ENCODE data around the gene TUBGCP6.

Gene TUBGCP6

DNA sequence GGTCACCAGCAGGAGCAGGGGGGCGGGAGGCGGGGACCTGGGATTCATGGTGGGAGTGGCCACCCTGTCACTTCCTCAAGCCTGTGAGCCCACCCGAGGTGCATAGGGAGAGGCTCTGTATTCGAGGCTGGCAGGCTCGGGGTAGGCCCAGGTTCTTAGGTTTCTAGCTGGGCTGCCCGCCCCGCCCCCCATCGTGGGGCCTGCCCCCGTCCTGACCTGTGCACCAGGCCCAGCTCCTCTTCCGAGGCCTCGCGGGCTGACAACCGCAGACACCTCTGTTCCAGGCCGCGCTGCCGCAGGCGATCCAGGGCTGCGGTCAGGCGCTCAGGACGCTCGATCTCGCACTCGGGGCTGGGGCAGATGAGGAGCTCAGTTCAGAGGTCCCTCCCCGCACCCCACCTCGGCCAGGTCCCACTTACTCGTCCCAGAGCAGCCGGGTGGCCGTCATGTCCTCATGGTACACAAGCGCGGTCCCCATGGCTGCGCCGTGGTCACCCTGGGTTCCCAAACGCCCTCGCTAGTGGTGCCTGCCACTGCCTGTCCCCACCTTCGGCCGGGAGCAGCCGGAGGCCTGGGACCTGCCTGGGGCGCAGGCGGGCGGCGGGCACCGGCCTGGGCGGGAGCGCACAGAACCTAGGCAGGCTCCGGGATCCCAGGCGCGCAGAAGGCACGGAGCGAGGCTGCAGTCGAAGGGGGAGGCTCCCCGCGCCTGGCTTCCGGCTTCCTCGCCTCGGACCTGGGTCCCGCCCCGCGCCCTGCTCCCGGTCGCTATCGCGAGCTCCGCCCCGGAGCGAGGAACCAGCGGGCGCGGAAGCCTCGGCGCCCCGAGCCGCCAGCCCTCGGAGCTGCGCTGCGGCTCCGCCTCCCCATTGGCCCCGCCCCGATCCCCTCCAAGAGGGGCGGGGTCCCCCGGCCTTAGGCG, 6.0 kb upstream of the TUBGCP6 start, which contains the start of gene HDAC10:
Gene HDAC10, minus strand, starts transcription at position 711 of the 922 bp plus-strand sequence. Its CDS starts 233 bp downstream, at position 478.
- peak within 1 kb of the TSS; percentile 92 for H3K27ac ChIP-seq
- TF ChIP-seq, protein P1, sequence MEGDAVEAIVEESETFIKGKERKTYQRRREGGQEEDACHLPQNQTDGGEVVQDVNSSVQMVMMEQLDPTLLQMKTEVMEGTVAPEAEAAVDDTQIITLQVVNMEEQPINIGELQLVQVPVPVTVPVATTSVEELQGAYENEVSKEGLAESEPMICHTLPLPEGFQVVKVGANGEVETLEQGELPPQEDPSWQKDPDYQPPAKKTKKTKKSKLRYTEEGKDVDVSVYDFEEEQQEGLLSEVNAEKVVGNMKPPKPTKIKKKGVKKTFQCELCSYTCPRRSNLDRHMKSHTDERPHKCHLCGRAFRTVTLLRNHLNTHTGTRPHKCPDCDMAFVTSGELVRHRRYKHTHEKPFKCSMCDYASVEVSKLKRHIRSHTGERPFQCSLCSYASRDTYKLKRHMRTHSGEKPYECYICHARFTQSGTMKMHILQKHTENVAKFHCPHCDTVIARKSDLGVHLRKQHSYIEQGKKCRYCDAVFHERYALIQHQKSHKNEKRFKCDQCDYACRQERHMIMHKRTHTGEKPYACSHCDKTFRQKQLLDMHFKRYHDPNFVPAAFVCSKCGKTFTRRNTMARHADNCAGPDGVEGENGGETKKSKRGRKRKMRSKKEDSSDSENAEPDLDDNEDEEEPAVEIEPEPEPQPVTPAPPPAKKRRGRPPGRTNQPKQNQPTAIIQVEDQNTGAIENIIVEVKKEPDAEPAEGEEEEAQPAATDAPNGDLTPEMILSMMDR (IDR thresholded peaks at IDR 0.05) = no peak
- no peak for TF ChIP-seq ZFX (IDR thresholded peaks at IDR 0.05; ENCODE audit: borderline replicate concordance)

DNA sequence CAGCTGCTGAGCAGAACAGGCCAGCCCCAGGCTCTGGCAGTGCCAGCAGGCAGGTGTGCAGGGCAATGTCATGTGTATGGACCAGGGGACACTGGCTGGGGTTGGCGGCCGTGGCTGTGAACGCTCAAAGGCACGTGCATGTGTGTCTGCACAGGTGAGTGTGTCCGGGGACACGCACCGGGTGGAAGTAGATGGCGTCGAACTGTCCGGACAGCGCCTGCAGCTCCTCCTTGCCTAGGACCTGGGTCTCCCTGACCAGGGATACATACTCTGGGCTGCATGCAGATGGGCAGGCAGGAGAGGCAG, 5.4 kb upstream of the TUBGCP6 start:
- no peak for TF ChIP-seq ZFX (IDR thresholded peaks at IDR 0.05; ENCODE audit: borderline replicate concordance)
- TF ChIP-seq, protein P1 (IDR thresholded peaks at IDR 0.05) = no peak
- H3K27ac ChIP-seq = peak overlapping the region; percentile 92

- peak overlapping the region; percentile 92 for H3K27ac ChIP-seq
- no peak for TF ChIP-seq ZFX (IDR thresholded peaks at IDR 0.05; ENCODE audit: borderline replicate concordance)
- TF ChIP-seq, protein P1 (IDR thresholded peaks at IDR 0.05) = no peak
These were observed 4.8 kb upstream of the TUBGCP6 start for GRCh38 chr22:50249341-50250248.

DNA sequence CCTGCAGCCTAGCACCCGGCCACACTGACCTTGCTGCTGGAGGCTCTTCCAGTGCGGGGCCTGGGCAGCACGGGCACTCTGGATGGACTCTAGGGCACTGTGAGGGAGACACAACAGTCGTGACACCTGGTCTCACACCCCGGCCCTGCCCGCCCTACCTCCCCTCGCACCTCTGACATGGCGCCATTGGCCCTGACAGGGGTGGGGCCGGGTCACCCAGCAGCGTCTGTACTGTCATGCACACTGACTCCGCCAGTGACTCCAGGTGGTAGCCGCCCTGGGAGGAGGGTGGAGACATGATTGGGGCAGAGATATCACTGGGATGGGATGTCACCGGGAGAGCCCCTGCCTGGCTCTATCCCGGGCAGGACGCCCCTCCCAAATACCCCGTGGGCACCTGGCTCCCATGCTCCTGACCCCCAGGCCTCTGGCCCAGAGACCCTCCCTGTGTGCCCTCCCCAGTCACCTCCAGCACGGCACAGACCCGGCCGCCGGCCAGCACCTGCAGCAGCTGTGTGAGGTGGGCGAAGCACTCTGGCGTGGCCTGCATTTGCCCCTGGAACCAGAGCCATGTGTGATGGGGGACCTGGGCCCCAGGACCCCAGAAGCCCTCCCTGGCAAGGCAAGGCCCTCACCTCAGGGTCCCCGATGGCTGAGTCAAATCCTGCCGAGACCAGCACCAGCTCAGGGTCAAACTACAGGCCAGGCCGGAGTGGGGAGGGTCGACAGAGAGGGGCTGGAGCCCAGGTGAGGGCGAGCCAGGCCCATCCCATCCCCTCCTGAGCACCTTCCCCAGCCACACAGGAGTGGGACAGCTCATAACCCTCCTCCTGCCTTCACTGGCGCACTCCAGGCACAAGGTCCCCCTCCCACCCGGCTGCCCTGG, 3.6 kb upstream of the TUBGCP6 start:
- TF ChIP-seq, protein P1 (IDR thresholded peaks at IDR 0.05) = no peak
- TF ChIP-seq ZFX (IDR thresholded peaks at IDR 0.05; ENCODE audit: borderline replicate concordance) = no peak
- H3K27ac ChIP-seq = peak overlapping the region; percentile 92

- peak overlapping the region; percentile 92 for H3K27ac ChIP-seq
- TF ChIP-seq, protein P1 (IDR thresholded peaks at IDR 0.05) = no peak
- no peak for TF ChIP-seq ZFX (IDR thresholded peaks at IDR 0.05; ENCODE audit: borderline replicate concordance)
These were observed 2.9 kb upstream of the TUBGCP6 start for GRCh38 chr22:50247748-50248147.

DNA sequence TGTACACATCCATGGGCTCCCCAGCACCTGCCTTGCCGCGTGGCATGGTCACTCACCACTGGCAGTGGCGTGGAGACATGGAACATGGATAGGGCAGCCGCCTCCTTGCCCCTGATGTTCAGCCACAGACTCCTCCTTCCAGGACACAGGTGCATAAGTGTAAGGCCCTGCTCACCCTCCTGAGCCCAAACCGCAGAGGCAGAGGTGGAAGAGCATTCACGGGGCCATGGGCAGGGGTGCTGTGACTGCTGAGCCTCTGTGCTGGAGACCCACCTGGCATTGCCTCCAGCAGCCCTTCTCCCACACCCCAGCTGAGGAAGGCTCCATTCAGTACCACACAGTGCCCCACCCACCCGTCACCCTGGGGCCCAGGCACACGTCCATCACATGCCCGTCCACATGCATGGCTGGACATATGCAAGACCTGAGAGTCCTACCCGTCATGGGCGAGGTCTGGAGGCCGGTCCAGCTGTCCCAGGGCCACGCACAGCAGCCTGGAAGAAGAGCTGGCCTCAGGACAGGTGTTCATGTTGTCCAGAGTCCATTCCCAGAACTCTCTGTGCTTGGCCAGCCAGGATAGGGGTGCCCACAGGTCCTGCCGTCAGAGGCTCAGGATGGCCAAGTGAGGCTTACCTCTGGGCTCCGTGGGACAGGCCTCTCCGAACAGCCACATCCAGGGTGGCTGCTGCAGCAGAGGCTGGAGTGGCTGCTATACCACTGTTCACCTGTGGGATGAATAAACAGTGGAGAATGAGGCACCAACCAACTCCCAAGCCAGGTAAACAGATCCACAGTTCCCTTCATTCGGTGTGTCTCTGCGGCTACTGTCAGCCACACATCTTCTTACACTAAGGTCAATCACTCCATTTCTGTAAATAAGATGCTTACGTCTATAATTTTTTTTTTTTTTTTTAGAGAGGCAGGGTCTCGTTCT, 1.7 kb upstream of the TUBGCP6 start:
- TF ChIP-seq ZFX (IDR thresholded peaks at IDR 0.05; ENCODE audit: borderline replicate concordance) = no peak
- TF ChIP-seq, protein P1 (IDR thresholded peaks at IDR 0.05) = peak; percentile 20
- peak overlapping the region; percentile 92 for H3K27ac ChIP-seq
